Endothelial cell of umbilical vein (primary cell): ENCODE data around the gene ADGRB2. TPM values are rescaled to one million over a fixed set of nuclear protein-coding genes. Genes with fewer than 3 reads are reported as not detected.

ENCODE experiments used
- BruUV-seq: library from RNA; stranded (reverse); fragments of 400-500 nt; replicated peaks from 2 replicates; lab custom pipeline; 2021; lab: Mats Ljungman, UMichigan
- CTCF ChIA-PET: fragments of 300-600, 350-600 bp; sonication (Branson Sonifier 250); formaldehyde crosslinking; loops from one replicate; lab custom pipeline; 2021; ENCODE audit warnings: antibody characterized with exemption, inconsistent platforms; lab: Charles Lee
- POLR2A ChIA-PET: fragments of 300-600, 350-600 bp; sonication (Branson Sonifier 250); formaldehyde crosslinking; loops from one replicate; lab custom pipeline; 2021; ENCODE audit warnings: antibody characterized with exemption, inconsistent platforms; lab: Charles Lee
- DNase-seq: peaks from one replicate; pipeline ENCODE4 v3.0.0-alpha.2; 2011; ENCODE audit warnings: low read depth, low spot score
- FAIRE-seq: peaks from 2 replicates; lab custom pipeline; 2011; peaks lifted over from hg19 to GRCh38; lab: Jason Lieb, UNC
- H2AFZ ChIP-seq: 2 replicates; pipeline ENCODE4 v1.6.0; 2012; ENCODE audit warnings: low read depth, low read length, control low read depth, inconsistent platforms
- H3K27ac ChIP-seq: 2 replicates; pipeline ENCODE4 v1.5.1; 2011; ENCODE audit warnings: low read depth, mild to moderate bottlenecking, control low read depth, low read length, moderate library complexity; ENCODE audit not compliant: insufficient read depth
- H3K27me3 ChIP-seq, 2 experiments: 2 replicates each; pipeline versions ENCODE4 v1.6.0 to v1.6.1; 2011; ENCODE audit warnings: low read length in 2 of 2, mixed read lengths in 1 of 2; ENCODE audit not compliant: control insufficient read depth in 2 of 2, insufficient read depth in 2 of 2
- H3K36me3 ChIP-seq, 2 experiments: 2 replicates in 1 of 2; 3 replicates in 1 of 2; pipeline ENCODE4 v1.5.1; 2011; ENCODE audit warnings: low read length in 2 of 2, mild to moderate bottlenecking in 1 of 2, moderate library complexity in 1 of 2; ENCODE audit not compliant: control insufficient read depth in 2 of 2, insufficient read depth in 2 of 2; ENCODE audit errors: extremely low read depth in 1 of 2
- H3K4me1 ChIP-seq: 3 replicates; pipeline ENCODE4 v1.5.1; 2011; ENCODE audit warnings: mild to moderate bottlenecking, low read length; ENCODE audit not compliant: control insufficient read depth, insufficient read depth; ENCODE audit errors: extremely low read depth
- H3K4me2 ChIP-seq: 2 replicates; pipeline ENCODE4 v1.6.1; 2011; ENCODE audit warnings: low read length, control low read depth, mixed read lengths; ENCODE audit not compliant: insufficient read depth
- H3K4me3 ChIP-seq, 3 experiments: fragments of 200-600 bp in 1 of 3; sonication (generic), shearing (Covaris generic) in 1 of 3; replicated peaks in 1 of 3; 2 replicates each; pipeline ENCODE4 v1.5.1; 2011 to 2016; ENCODE audit warnings: control low read depth in 3 of 3, low read length in 3 of 3, mild to moderate bottlenecking in 2 of 3, inconsistent platforms in 1 of 3, low read depth in 1 of 3, moderate library complexity in 1 of 3; ENCODE audit not compliant: insufficient read depth in 1 of 3
- H3K79me2 ChIP-seq: 2 replicates; pipeline ENCODE4 v1.6.0; 2012; ENCODE audit warnings: low read length, inconsistent platforms; ENCODE audit not compliant: control insufficient read depth, insufficient read depth
- H3K9ac ChIP-seq: replicated peaks from 2 replicates; pipeline ENCODE3; 2011; ENCODE audit warnings: low read length, control low read depth; ENCODE audit not compliant: insufficient read depth; ENCODE audit errors: extremely low read depth
- H3K9me1 ChIP-seq: replicated peaks from 3 replicates; pipeline ENCODE4 v1.6.0; 2011; ENCODE audit warnings: mild to moderate bottlenecking, low read length; ENCODE audit not compliant: control insufficient read depth, insufficient read depth; ENCODE audit errors: extremely low read depth
- H3K9me3 ChIP-seq: replicated peaks from 2 replicates; pipeline ENCODE4 v1.5.1; 2012; ENCODE audit warnings: low read length, inconsistent platforms; ENCODE audit not compliant: control insufficient read depth, insufficient read depth
- H4K20me1 ChIP-seq: replicated peaks from 2 replicates; pipeline ENCODE3; 2011; ENCODE audit warnings: mild to moderate bottlenecking, low read length; ENCODE audit not compliant: control insufficient read depth, insufficient read depth; ENCODE audit errors: extremely low read depth
- EZH2 ChIP-seq: IDR thresholded peaks from 2 replicates; pipeline ENCODE4 v1.6.1; 2012; ENCODE audit warnings: borderline replicate concordance, low read depth, mild to moderate bottlenecking, moderate library complexity, low read length, inconsistent platforms; ENCODE audit not compliant: severe bottlenecking
- FOS ChIP-seq: IDR thresholded peaks from 2 replicates; pipeline ENCODE4 v1.6.1; 2011; ENCODE audit warnings: mild to moderate bottlenecking, low read length, moderate library complexity, borderline replicate concordance; ENCODE audit not compliant: insufficient read depth
- GATA2 ChIP-seq: IDR thresholded peaks from 2 replicates; pipeline ENCODE4 v1.7.0; 2011; ENCODE audit warnings: low read depth, mild to moderate bottlenecking, moderate library complexity, mixed read lengths, low read length; ENCODE audit not compliant: insufficient read length, insufficient read depth
- JUN ChIP-seq: IDR thresholded peaks from 2 replicates; pipeline ENCODE4 v1.6.1; 2011; ENCODE audit warnings: borderline replicate concordance, low read depth; ENCODE audit not compliant: insufficient read length, insufficient read depth
- MYC ChIP-seq: IDR thresholded peaks from one replicate; pipeline ENCODE4 v1.6.1; 2011; ENCODE audit warnings: mild to moderate bottlenecking, low read depth, low read length
- POLR2A ChIP-seq: IDR thresholded peaks from 2 replicates; pipeline ENCODE4 v1.6.1; 2012; ENCODE audit warnings: low read depth, mild to moderate bottlenecking, control low read depth, low read length
- POLR2AphosphoS5 ChIP-seq: IDR thresholded peaks from 2 replicates; pipeline ENCODE4 v1.6.1; 2012; ENCODE audit warnings: low read depth, mild to moderate bottlenecking, control low read depth, low read length, moderate library complexity; ENCODE audit not compliant: insufficient read depth
- dilution Hi-C: fragments of 300-500 bp; cut with MboI; formaldehyde crosslinking; loops from one replicate; pipeline ENCODE4 v1.15.0; 2019; ENCODE audit warnings: low sequenced_read_pairs; ENCODE audit not compliant: extremely low pct_ligation_motif_present
- intact Hi-C: fragments of 100-400 bp; cut with micrococcal nuclease; formaldehyde crosslinking; loops from one replicate; pipeline ENCODE4 v1.10.0; 2022
- polyA plus RNA-seq, 4 experiments: library from polyadenylated mRNA; depleted of rRNA in 3 of 4; stranded (reverse) in 3 of 4; unstranded in 1 of 4; fragments of >200 nt; gene quantifications; 2 replicates each; pipeline versions ENCODE4 v1.2.1 to v1.2.3, GENCODE V29; 2011 to 2012; ENCODE audit warnings: missing spikeins in 1 of 4
- total RNA-seq: library from RNA; stranded (reverse); gene quantifications from 2 replicates; pipeline ENCODE4 v1.2.3, GENCODE V29; 2021
- TF ChIP-seq, protein P1 (sequence below): IDR thresholded peaks from 2 replicates; pipeline ENCODE4 v1.6.1; 2011; ENCODE audit not compliant: insufficient read depth, insufficient read length
- TF ChIP-seq, protein P2 (sequence below), 2 donors: IDR thresholded peaks; 1 replicate in 1 of 2; 2 replicates in 1 of 2; pipeline ENCODE4 v1.5.1; 2011; ENCODE audit warnings: low read length in 2 of 2, mild to moderate bottlenecking in 2 of 2, moderate library complexity in 2 of 2, control low read depth in 1 of 2, inconsistent platforms in 1 of 2, low read depth in 1 of 2; ENCODE audit not compliant: insufficient read depth in 1 of 2; ENCODE audit errors: extremely low read depth in 1 of 2

ADGRB2 gene
- total and polyA plus RNA-seq, 2 donors (not counting 3 experiments of a cell fraction or from before 2014, with no cell fraction given) = 1.3 to 1.5 TPM

DNA sequence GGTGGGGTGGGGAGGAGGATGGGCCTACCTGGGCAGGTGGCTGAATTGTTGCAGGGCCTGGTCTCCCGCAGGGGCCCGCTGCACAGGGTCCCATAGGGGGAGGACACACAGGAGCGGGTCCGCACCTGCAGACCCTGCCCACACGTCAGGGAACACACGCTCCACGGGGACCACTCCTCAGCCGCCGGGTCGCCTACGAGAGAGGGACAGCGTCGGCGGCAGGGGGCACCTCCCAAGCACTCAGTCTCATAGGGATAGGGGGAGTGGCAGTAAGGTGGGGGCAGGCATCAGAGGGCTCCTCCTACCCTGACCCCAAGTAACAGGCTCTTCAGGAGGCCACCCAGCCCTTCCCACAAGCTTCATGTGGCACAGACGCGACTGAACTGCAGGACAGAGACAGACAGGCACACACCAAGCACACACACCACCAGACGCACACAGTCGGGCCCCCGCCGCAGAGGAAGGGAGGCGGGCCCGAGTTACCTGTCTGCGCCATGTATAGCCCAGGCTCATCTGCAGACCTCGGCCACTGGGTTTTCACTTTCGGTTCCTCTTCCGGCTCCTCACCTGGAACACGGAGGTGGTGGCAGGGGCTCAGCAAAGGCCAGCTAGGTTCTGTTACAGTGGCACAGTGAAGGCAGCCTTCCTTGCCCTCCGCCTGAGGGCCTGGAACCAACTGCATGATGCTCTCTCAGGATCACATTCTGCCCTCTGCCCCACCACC lies 19.8 kb downstream of the ADGRB2 start:
- FAIRE-seq = no peak
- ChIA-PET POLR2A (no interaction called here), CTCF (interaction anchor here (1.4 to 3.1 kb wide), 14 partner anchors 10 to 323 kb away, joined by 4 to 177 read pairs (median 10); no protein-coding TSS in a partner anchor)
- Histone ChIP-seq H4K20me1 (no peaks in the 10 kb centered on the region), H3K4me1 (no peaks in the 10 kb centered on the region), H3K27ac (no peak overlapping the region), H3K27me3 (no peaks in the 10 kb centered on the region), H3K9ac (no peak overlapping the region), H3K9me3 (no peaks in the 10 kb centered on the region), H3K36me3 (no peaks in the 10 kb centered on the region), H2AFZ (no peak overlapping the region), H3K4me3 (no peak overlapping the region), H3K4me2 (no peak overlapping the region), H3K9me1 (no peaks in the 10 kb centered on the region), H3K79me2 (no peaks in the 10 kb centered on the region)
- DNase-seq = no peak
- no TSS peak for BruUV-seq
- dilution Hi-C loops = no loop called here
- intact Hi-C loops = loop anchor here (2.0 kb wide), 2 partner anchors 20 to 30 kb away; no protein-coding TSS in a partner anchor
- no peak for TF ChIP-seq GATA2
- TF ChIP-seq, protein P1, sequence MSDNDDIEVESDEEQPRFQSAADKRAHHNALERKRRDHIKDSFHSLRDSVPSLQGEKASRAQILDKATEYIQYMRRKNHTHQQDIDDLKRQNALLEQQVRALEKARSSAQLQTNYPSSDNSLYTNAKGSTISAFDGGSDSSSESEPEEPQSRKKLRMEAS = no peak
- no peak for TF ChIP-seq FOS
- TF ChIP-seq, protein P2, sequence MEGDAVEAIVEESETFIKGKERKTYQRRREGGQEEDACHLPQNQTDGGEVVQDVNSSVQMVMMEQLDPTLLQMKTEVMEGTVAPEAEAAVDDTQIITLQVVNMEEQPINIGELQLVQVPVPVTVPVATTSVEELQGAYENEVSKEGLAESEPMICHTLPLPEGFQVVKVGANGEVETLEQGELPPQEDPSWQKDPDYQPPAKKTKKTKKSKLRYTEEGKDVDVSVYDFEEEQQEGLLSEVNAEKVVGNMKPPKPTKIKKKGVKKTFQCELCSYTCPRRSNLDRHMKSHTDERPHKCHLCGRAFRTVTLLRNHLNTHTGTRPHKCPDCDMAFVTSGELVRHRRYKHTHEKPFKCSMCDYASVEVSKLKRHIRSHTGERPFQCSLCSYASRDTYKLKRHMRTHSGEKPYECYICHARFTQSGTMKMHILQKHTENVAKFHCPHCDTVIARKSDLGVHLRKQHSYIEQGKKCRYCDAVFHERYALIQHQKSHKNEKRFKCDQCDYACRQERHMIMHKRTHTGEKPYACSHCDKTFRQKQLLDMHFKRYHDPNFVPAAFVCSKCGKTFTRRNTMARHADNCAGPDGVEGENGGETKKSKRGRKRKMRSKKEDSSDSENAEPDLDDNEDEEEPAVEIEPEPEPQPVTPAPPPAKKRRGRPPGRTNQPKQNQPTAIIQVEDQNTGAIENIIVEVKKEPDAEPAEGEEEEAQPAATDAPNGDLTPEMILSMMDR (IDR thresholded peaks at IDR 0.05; ENCODE audit: extremely low read depth in 1 of 2, insufficient read depth in 1 of 2, low read depth in 1 of 2, low read length in 2 of 2) = no peak
- no peak for TF ChIP-seq JUN
- TF ChIP-seq EZH2 = no peak
- no peak for TF ChIP-seq POLR2A
- TF ChIP-seq POLR2AphosphoS5 = no peak
- TF ChIP-seq MYC = no peak
